ENCODE measurements around the gene RASSF7. TPM values are rescaled to one million over a fixed set of nuclear protein-coding genes. Genes with fewer than 3 reads are reported as not detected.

The RASSF7 gene
- total and polyA plus RNA-seq, 10 of the 15 experiments (the other 5 are each of a cell fraction or from before 2014, with no cell fraction given), result 0.39 to 29.7 (median 13.2) TPM

DNA sequence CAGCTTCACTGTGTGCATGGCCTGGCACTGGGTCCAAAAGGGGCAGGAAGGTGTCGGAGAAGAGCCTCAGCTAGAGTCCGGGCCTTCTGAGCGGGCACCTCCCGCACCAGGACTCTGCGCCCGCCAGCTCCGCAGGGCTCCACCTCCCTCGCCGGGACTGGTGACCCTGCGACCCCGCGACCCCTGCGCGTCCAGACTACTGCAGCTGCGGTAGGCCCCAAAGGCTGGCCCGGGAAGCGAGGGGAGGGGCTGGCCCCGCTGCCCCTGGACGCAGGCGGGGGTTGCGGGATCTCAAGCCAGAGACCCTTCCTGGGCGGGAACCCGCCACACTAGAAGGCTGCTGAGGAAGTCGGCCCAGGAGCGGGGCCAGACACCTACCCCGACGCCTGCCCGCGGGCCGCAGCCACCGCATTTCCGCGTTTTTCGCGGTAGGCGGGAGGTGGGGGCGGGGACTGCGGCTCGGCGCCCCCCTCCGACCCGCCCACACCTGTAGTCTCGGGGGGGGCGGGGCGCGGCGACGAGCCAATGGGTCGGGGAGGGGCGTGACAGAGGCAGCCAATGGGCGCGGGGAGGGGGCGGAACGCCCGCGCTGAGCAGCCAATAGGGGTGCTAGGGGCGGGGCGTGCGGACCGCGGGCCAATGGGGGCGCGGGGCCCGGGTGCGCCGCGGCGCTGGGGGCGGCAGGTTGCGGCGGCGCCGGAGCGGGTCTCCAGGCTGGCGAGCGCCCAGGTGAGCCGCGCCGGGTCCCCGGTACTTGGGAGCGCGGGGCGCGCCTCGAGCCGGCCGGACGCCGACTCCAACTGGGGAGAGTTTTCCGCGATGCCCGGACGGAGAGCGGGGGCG, at the start of gene RASSF7, which contains the start of gene LMNTD2 (continued):
- TF ChIP-seq, protein P1, sequence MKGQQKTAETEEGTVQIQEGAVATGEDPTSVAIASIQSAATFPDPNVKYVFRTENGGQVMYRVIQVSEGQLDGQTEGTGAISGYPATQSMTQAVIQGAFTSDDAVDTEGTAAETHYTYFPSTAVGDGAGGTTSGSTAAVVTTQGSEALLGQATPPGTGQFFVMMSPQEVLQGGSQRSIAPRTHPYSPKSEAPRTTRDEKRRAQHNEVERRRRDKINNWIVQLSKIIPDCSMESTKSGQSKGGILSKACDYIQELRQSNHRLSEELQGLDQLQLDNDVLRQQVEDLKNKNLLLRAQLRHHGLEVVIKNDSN (IDR thresholded peaks at IDR 0.05; ENCODE audit: borderline replicate concordance, extremely low read length, insufficient read depth, low read depth, low read length), result no peak
- TF ChIP-seq HCFC1 (IDR thresholded peaks at IDR 0.05; ENCODE audit: low read length) (no peak), POLR2AphosphoS5 (IDR thresholded peaks at IDR 0.05; ENCODE audit: low read length) (peak; percentile 47; the same call in 1 of the 2 replicates), MYB (IDR thresholded peaks at IDR 0.05; ENCODE audit: borderline replicate concordance, low read depth, low read length) (no peak), TCF3 (IDR thresholded peaks at IDR 0.05; ENCODE audit: borderline replicate concordance, insufficient read depth, low read depth, low read length) (0 out of 2 replicates have a peak, but pooled peaks have one; percentile 10), NR2C1 (IDR thresholded peaks at IDR 0.05) (no peak), IKZF1 (conservative IDR thresholded peaks at IDR 0.05) (peak; percentile 65), BHLHE40 (IDR thresholded peaks at IDR 0.05; ENCODE audit: borderline replicate concordance in 1 of 2, low read depth in 2 of 2, low read length in 1 of 2) (peak in 1 of 2 experiments; percentile 69; a peak in 1 of 4 replicates), SIN3A (IDR thresholded peaks at IDR 0.05; ENCODE audit: low read depth, low read length) (0 out of 2 replicates have a peak, but pooled peaks have one; percentile 30), ZNF622 (IDR thresholded peaks at IDR 0.05) (no peak), MTA2 (IDR thresholded peaks at IDR 0.05; ENCODE audit: low read depth) (no peak), SUZ12 (IDR thresholded peaks at IDR 0.05; ENCODE audit: unreplicated experiment) (no peak), RUNX3 (IDR thresholded peaks at IDR 0.05; ENCODE audit: low read length) (peak; percentile 79), ATF7 (IDR thresholded peaks at IDR 0.05; ENCODE audit: low read depth) (no peak), NR2F1 (conservative IDR thresholded peaks at IDR 0.05) (peak; percentile 73), SPI1 (IDR thresholded peaks at IDR 0.05; ENCODE audit: borderline replicate concordance, insufficient read depth, low read depth, low read length) (0 out of 2 replicates have a peak, but pooled peaks have one; percentile 19)
- TF ChIP-seq, protein P2, sequence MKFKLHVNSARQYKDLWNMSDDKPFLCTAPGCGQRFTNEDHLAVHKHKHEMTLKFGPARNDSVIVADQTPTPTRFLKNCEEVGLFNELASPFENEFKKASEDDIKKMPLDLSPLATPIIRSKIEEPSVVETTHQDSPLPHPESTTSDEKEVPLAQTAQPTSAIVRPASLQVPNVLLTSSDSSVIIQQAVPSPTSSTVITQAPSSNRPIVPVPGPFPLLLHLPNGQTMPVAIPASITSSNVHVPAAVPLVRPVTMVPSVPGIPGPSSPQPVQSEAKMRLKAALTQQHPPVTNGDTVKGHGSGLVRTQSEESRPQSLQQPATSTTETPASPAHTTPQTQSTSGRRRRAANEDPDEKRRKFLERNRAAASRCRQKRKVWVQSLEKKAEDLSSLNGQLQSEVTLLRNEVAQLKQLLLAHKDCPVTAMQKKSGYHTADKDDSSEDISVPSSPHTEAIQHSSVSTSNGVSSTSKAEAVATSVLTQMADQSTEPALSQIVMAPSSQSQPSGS (IDR thresholded peaks at IDR 0.05; ENCODE audit: low read length), result no peak
- TF ChIP-seq, protein P3, sequence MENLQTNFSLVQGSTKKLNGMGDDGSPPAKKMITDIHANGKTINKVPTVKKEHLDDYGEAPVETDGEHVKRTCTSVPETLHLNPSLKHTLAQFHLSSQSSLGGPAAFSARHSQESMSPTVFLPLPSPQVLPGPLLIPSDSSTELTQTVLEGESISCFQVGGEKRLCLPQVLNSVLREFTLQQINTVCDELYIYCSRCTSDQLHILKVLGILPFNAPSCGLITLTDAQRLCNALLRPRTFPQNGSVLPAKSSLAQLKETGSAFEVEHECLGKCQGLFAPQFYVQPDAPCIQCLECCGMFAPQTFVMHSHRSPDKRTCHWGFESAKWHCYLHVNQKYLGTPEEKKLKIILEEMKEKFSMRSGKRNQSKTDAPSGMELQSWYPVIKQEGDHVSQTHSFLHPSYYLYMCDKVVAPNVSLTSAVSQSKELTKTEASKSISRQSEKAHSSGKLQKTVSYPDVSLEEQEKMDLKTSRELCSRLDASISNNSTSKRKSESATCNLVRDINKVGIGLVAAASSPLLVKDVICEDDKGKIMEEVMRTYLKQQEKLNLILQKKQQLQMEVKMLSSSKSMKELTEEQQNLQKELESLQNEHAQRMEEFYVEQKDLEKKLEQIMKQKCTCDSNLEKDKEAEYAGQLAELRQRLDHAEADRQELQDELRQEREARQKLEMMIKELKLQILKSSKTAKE (IDR thresholded peaks at IDR 0.05; ENCODE audit: low read depth, poor library complexity, severe bottlenecking), result no peak
- TF ChIP-seq, protein P4, sequence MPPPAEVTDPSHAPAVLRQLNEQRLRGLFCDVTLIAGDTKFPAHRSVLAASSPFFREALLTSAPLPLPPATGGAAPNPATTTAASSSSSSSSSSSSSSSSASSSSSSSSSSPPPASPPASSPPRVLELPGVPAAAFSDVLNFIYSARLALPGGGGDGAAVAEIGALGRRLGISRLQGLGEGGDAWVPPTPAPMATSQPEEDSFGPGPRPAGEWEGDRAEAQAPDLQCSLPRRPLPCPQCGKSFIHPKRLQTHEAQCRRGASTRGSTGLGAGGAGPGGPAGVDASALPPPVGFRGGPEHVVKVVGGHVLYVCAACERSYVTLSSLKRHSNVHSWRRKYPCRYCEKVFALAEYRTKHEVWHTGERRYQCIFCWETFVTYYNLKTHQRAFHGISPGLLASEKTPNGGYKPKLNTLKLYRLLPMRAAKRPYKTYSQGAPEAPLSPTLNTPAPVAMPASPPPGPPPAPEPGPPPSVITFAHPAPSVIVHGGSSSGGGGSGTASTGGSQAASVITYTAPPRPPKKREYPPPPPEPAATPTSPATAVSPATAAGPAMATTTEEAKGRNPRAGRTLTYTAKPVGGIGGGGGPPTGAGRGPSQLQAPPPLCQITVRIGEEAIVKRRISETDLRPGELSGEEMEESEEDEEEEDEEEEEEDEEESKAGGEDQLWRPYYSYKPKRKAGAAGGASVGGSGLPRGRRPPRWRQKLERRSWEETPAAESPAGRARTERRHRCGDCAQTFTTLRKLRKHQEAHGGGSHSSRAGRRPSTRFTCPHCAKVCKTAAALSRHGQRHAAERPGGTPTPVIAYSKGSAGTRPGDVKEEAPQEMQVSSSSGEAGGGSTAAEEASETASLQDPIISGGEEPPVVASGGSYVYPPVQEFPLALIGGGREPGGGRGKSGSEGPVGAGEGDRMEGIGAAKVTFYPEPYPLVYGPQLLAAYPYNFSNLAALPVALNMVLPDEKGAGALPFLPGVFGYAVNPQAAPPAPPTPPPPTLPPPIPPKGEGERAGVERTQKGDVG (CRISPR knock-in tag; IDR thresholded peaks at IDR 0.05), result no peak
- TF ChIP-seq, protein P5, sequence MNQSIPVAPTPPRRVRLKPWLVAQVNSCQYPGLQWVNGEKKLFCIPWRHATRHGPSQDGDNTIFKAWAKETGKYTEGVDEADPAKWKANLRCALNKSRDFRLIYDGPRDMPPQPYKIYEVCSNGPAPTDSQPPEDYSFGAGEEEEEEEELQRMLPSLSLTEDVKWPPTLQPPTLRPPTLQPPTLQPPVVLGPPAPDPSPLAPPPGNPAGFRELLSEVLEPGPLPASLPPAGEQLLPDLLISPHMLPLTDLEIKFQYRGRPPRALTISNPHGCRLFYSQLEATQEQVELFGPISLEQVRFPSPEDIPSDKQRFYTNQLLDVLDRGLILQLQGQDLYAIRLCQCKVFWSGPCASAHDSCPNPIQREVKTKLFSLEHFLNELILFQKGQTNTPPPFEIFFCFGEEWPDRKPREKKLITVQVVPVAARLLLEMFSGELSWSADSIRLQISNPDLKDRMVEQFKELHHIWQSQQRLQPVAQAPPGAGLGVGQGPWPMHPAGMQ (IDR thresholded peaks at IDR 0.05; ENCODE audit: borderline replicate concordance), result peak; percentile 68; the same call in 1 of the 2 replicates

Data from GM12878 (cell line).